GM12874 (cell line): Measurements from ENCODE around the gene FAM171A2.

Experiments used
- TF ChIP-seq, protein P1 (sequence below): IDR thresholded peaks from 2 replicates; pipeline ENCODE4 v1.5.1; 2011; ENCODE audit warnings: low read depth, mild to moderate bottlenecking, control low read depth, low read length, moderate library complexity; ENCODE audit not compliant: insufficient read depth

The FAM171A2 gene

DNA sequence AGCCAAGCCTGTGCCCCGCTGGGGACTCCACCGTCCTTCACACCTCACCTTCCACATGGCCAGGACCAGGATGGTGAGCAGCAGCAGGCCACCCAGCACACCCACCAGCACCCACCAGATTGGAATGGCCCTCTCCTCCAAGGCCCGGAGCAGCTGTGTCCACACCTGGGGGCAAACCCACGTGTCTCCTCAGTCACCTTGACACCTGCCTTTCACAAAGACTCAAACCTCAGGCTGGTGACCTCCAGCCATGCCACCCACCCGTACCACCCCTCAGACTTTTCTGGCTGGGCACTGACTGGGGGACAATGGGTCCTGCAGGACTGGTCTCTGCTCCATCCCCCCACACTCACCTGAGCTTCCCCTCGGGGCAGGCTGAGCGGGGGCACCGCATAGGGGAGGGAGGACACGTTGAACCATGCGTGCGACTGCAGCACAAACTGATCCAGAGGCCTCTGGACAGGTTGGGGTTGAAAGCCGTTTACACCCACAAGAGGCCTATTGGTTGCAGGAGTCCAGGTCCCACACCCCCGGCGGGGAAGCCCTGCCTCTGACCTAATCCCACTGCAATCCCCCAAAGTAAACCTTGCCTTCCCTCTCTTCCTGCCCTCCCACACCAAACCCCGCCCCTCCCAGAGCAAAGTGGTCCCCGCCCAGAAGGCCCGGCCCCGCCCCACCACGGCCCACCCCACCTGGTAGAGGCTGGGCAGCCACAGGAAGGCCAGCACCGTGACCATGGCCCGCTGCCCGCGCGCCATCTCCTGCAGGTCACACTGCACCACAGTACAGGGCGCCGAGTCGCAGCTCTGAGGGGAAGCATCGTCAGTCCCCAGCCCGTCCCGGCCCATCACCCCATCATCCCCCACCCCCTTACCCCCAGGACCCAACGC is 10.9 kb upstream of the FAM171A2 start:
- TF ChIP-seq, protein P1, sequence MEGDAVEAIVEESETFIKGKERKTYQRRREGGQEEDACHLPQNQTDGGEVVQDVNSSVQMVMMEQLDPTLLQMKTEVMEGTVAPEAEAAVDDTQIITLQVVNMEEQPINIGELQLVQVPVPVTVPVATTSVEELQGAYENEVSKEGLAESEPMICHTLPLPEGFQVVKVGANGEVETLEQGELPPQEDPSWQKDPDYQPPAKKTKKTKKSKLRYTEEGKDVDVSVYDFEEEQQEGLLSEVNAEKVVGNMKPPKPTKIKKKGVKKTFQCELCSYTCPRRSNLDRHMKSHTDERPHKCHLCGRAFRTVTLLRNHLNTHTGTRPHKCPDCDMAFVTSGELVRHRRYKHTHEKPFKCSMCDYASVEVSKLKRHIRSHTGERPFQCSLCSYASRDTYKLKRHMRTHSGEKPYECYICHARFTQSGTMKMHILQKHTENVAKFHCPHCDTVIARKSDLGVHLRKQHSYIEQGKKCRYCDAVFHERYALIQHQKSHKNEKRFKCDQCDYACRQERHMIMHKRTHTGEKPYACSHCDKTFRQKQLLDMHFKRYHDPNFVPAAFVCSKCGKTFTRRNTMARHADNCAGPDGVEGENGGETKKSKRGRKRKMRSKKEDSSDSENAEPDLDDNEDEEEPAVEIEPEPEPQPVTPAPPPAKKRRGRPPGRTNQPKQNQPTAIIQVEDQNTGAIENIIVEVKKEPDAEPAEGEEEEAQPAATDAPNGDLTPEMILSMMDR: no peak

GRCh38 chr17:44372036-44372435 is 8.4 kb upstream of the FAM171A2 start:
- TF ChIP-seq, protein P1: no peak

- TF ChIP-seq, protein P1: no peak
These were observed 3.8 kb upstream of the FAM171A2 start for GRCh38 chr17:44367231-44367979.

- TF ChIP-seq, protein P1: no peak
These were observed 572 bp downstream of the FAM171A2 start for GRCh38 chr17:44362949-44363612.

- TF ChIP-seq, protein P1: no peak
These were observed 1.1 kb downstream of the FAM171A2 start for GRCh38 chr17:44362459-44362948.

- TF ChIP-seq, protein P1: no peak
These were observed 2.1 kb downstream of the FAM171A2 start for GRCh38 chr17:44361292-44362260.
